ENCODE measurements around the gene EIF3B.
"Not testable (repeated sequence)": the region's sequence is repeated elsewhere in the genome, so short reads cannot be mapped to it uniquely, and the experiment has no call there.

EIF3B gene

GRCh38 chr7:2314209-2314955, 40.2 kb upstream of the EIF3B start, which contains the start of gene SNX8:
SNX8 (minus strand) TSS chr7:2314441; CDS start chr7:2314421, 20 bp downstream.
- peak; percentile 88 for ATAC-seq (ENCODE audit: insufficient read depth, low read depth)
- H3K9me3 ChIP-seq (ENCODE audit: insufficient read depth, low read length, severe bottlenecking): no peaks in the 10 kb centered on the region
- peaks cover 3% of the 10 kb centered on the region; the same call in 1 of the 2 replicates for H3K36me3 ChIP-seq (ENCODE audit: insufficient read depth, low read length)
- peak within 1 kb of the TSS; percentile 90 for H3K9ac ChIP-seq (ENCODE audit: low read depth, low read length)
- no peaks in the 10 kb centered on the region for H3K27me3 ChIP-seq (ENCODE audit: insufficient read depth, low read length, poor library complexity)
- H4K20me1 ChIP-seq (ENCODE audit: insufficient read depth, low read length): peaks cover 2% of the 10 kb centered on the region; the same call in 1 of the 2 replicates
- peak within 1 kb of the TSS; percentile 90 for H3K4me2 ChIP-seq (ENCODE audit: insufficient read depth, low read length)
- peak within 1 kb of the TSS; percentile 70 for H3K27ac ChIP-seq (ENCODE audit: low read length)
- TF ChIP-seq EZH2 (IDR thresholded peaks at IDR 0.05; ENCODE audit: borderline replicate concordance, low read depth, low read length, severe bottlenecking) (no peak), CTCF (IDR thresholded peaks at IDR 0.05; ENCODE audit: borderline replicate concordance, extremely low read depth, low read length, poor library complexity, severe bottlenecking) (no peak)
- peaks cover 27% of the 10 kb centered on the region for H3K4me1 ChIP-seq (ENCODE audit: insufficient read depth, low read length)
- peak within 1 kb of the TSS; percentile 85 to 94 for H3K4me3 ChIP-seq (ENCODE audit: low read depth in 1 of 2, low read length in 2 of 2)
- peak within 1 kb of the TSS; percentile 96 for H2AFZ ChIP-seq (ENCODE audit: low read depth, low read length)
- peaks cover 37% of the 10 kb centered on the region for H3K79me2 ChIP-seq (ENCODE audit: insufficient read depth, low read length)
- peak; percentile 91 for DNase-seq

- H3K4me3 ChIP-seq (ENCODE audit: low read depth in 1 of 2, low read length in 2 of 2): peak overlapping the region in 1 of 2 experiments; percentile 94; a peak in 2 of 4 replicates
Measured at GRCh38 chr7:2314956-2315530, 39.6 kb upstream of the EIF3B start.

GRCh38 chr7:2315787-2316186, 38.8 kb upstream of the EIF3B start:
- H3K4me3 ChIP-seq (ENCODE audit: low read depth in 1 of 2, low read length in 2 of 2): no peak overlapping the region
- TF ChIP-seq CTCF (IDR thresholded peaks at IDR 0.05; ENCODE audit: borderline replicate concordance, extremely low read depth, low read length, poor library complexity, severe bottlenecking) (no peak), EZH2 (IDR thresholded peaks at IDR 0.05; ENCODE audit: borderline replicate concordance, low read depth, low read length, severe bottlenecking) (no peak)
- H4K20me1 ChIP-seq (ENCODE audit: insufficient read depth, low read length): peaks cover 2% of the 10 kb centered on the region; the same call in 1 of the 2 replicates
- H3K27me3 ChIP-seq (ENCODE audit: insufficient read depth, low read length, poor library complexity): no peaks in the 10 kb centered on the region
- peaks cover 27% of the 10 kb centered on the region for H3K79me2 ChIP-seq (ENCODE audit: insufficient read depth, low read length)
- no peaks in the 10 kb centered on the region for H3K9me3 ChIP-seq (ENCODE audit: insufficient read depth, low read length, severe bottlenecking)
- no peak overlapping the region for H3K27ac ChIP-seq (ENCODE audit: low read length)
- no peak for DNase-seq
- no peak overlapping the region for H2AFZ ChIP-seq (ENCODE audit: low read depth, low read length)
- no peak overlapping the region for H3K4me2 ChIP-seq (ENCODE audit: insufficient read depth, low read length)
- ATAC-seq (ENCODE audit: insufficient read depth, low read depth): no peak
- no peak overlapping the region for H3K9ac ChIP-seq (ENCODE audit: low read depth, low read length)
- H3K36me3 ChIP-seq (ENCODE audit: insufficient read depth, low read length): peaks cover 3% of the 10 kb centered on the region; the same call in 1 of the 2 replicates
- peaks cover 27% of the 10 kb centered on the region for H3K4me1 ChIP-seq (ENCODE audit: insufficient read depth, low read length)

More at GRCh38 chr7:2314956-2315530, 39.6 kb upstream of the EIF3B start:
- peaks cover 27% of the 10 kb centered on the region for H3K4me1 ChIP-seq (ENCODE audit: insufficient read depth, low read length)
- H3K36me3 ChIP-seq (ENCODE audit: insufficient read depth, low read length); H3K9ac ChIP-seq (ENCODE audit: low read depth, low read length); ATAC-seq (ENCODE audit: insufficient read depth, low read depth); H2AFZ ChIP-seq (ENCODE audit: low read depth, low read length); DNase-seq; H3K27me3 ChIP-seq (ENCODE audit: insufficient read depth, low read length, poor library complexity); H4K20me1 ChIP-seq (ENCODE audit: insufficient read depth, low read length); H3K9me3 ChIP-seq (ENCODE audit: insufficient read depth, low read length, severe bottlenecking); H3K27ac ChIP-seq (ENCODE audit: low read length): not testable (repeated sequence)
- H3K79me2 ChIP-seq (ENCODE audit: insufficient read depth, low read length): peaks cover 32% of the 10 kb centered on the region
- H3K4me2 ChIP-seq (ENCODE audit: insufficient read depth, low read length): peak overlapping the region; percentile 90

- Histone ChIP-seq H3K27me3 (ENCODE audit: insufficient read depth, low read length, poor library complexity) (no peaks in the 10 kb centered on the region), H4K20me1 (ENCODE audit: insufficient read depth, low read length) (peaks cover 2% of the 10 kb centered on the region; the same call in 1 of the 2 replicates), H3K9me3 (ENCODE audit: insufficient read depth, low read length, severe bottlenecking) (no peaks in the 10 kb centered on the region), H3K9ac (ENCODE audit: low read depth, low read length) (no peak overlapping the region), H3K4me2 (ENCODE audit: insufficient read depth, low read length) (no peak overlapping the region), H2AFZ (ENCODE audit: low read depth, low read length) (no peak overlapping the region), H3K79me2 (ENCODE audit: insufficient read depth, low read length) (peaks cover 20% of the 10 kb centered on the region), H3K36me3 (ENCODE audit: insufficient read depth, low read length) (peaks cover 3% of the 10 kb centered on the region; the same call in 1 of the 2 replicates), H3K27ac (ENCODE audit: low read length) (no peak overlapping the region), H3K4me3 (ENCODE audit: low read depth in 1 of 2, low read length in 2 of 2) (no peak overlapping the region), H3K4me1 (ENCODE audit: insufficient read depth, low read length) (peaks cover 27% of the 10 kb centered on the region)
- no peak for TF ChIP-seq EZH2 (IDR thresholded peaks at IDR 0.05; ENCODE audit: borderline replicate concordance, low read depth, low read length, severe bottlenecking)
- TF ChIP-seq CTCF (IDR thresholded peaks at IDR 0.05; ENCODE audit: borderline replicate concordance, extremely low read depth, low read length, poor library complexity, severe bottlenecking): no peak
- DNase-seq: no peak
- ATAC-seq (ENCODE audit: insufficient read depth, low read depth): no peak
Measured at GRCh38 chr7:2316578-2316977, 38.0 kb upstream of the EIF3B start.

Measured in DND-41 (cell line).